ENCODE measurements around the gene RCOR1. TPM values are rescaled to one million over a fixed set of nuclear protein-coding genes. Genes with fewer than 3 reads are reported as not detected.
A peak's percentile ranks its signal among the peaks of the same experiment; 100 is the strongest.
"Not testable (repeated sequence)": the region's sequence is repeated elsewhere in the genome, so short reads cannot be mapped to it uniquely, and the experiment has no call there.

Gene RCOR1
- total and polyA plus RNA-seq, 12 donors = 3.1 to 16.9 (median 12.5) TPM

DNA sequence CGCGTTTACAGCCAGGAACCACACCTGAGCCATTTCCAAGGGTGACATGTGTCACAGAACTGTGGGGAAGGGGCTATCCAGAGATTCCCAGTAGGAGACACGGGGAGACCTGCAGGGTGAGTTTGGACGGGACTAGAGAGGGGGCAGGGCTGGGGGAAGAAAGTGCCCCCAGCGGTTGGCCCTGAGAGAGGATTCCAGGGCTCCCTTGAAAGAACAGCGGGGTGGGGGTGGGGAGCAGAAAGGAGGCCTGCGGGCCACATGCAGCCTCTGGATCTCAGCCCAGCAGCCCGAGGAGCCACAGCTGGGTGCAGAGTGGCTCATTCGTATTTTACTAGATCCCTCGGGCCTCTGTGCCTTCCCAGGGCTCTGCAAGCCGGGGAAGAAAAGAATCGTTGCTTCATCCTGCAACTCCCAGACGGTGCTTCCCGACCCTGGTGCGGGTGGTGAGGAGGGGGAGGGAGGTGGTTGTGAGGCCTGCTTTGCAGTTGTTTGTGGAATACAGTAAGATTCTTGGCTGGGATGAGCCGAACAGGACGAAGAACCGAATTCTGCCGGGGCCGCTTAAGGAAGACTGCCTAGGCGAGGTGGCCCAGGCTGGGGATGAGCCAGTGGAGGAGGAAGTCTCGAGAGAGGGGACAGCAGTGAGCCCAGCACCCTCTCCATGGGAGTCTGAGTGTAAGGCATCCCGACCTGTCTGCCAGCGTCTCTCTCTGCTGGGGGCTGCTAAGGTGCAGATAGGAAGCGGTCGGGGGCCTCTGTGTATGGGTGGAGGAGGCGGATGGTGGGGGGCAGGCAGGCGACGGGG is 46.8 kb upstream of the RCOR1 start:
- peak in 3 of 8 donors; percentile 20 to 54 (median 32) for ATAC-seq
- no peak for DNase-seq
- Histone ChIP-seq H3K4me1 (peaks cover 0 to 18% (median 12%) of the 10 kb centered on the region in 9 donors), H3K36me3 (no peaks in the 10 kb centered on the region), H3K27ac (no peak overlapping the region), H3K27me3 (peaks cover 6 to 61% (median 47%) of the 10 kb centered on the region in 7 donors), H3K9me3 (no peaks in the 10 kb centered on the region), H3K4me3 (no peak overlapping the region)
- 46 to 47% methylated on average over 29 of the region's 29 CpGs for WGBS, 2 donors
- TF ChIP-seq, protein P1, sequence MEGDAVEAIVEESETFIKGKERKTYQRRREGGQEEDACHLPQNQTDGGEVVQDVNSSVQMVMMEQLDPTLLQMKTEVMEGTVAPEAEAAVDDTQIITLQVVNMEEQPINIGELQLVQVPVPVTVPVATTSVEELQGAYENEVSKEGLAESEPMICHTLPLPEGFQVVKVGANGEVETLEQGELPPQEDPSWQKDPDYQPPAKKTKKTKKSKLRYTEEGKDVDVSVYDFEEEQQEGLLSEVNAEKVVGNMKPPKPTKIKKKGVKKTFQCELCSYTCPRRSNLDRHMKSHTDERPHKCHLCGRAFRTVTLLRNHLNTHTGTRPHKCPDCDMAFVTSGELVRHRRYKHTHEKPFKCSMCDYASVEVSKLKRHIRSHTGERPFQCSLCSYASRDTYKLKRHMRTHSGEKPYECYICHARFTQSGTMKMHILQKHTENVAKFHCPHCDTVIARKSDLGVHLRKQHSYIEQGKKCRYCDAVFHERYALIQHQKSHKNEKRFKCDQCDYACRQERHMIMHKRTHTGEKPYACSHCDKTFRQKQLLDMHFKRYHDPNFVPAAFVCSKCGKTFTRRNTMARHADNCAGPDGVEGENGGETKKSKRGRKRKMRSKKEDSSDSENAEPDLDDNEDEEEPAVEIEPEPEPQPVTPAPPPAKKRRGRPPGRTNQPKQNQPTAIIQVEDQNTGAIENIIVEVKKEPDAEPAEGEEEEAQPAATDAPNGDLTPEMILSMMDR (IDR thresholded peaks at IDR 0.05) = no peak
- intact Hi-C loops (cut with DNase I) = no loop called here

DNA sequence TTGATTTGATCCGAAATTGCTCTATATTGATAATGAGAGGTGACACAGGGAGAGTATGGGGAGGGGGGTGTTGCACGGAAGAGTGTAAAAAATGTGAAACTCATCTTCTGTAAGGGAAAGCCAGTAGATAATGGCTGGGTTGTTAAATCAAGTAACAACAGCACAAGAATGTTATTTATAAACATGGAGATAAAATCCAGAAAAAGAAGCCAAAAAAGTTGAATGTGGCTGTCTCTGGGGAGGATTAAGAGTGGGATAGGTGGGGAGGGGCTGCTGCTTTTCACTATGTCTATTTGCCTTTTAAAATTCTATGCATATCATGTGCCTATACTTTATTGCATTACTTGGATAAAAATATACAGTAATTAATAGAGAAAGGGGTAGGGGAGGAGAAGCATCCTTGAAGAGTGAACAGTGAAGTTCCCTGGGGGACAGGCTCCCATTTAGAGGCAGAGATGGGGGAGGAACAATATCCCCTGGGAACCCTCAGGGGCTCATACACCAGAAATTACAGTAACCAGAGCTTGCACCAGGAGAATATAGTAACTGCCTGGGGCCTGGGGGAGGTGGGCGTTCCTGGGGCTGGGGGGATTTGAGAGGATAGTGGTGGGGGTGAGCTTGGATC is 43.7 kb upstream of the RCOR1 start:
- Histone ChIP-seq H3K27me3 (peaks cover 6 to 44% (median 33%) of the 10 kb centered on the region in 7 donors), H3K4me1 (peaks cover 0 to 18% (median 14%) of the 10 kb centered on the region in 9 donors), H3K36me3 (no peaks in the 10 kb centered on the region), H3K4me3 (no peak overlapping the region), H3K9me3 (no peaks in the 10 kb centered on the region), H3K27ac (no peak overlapping the region)
- no peak for ATAC-seq
- TF ChIP-seq, protein P1 (IDR thresholded peaks at IDR 0.05) = no peak
- intact Hi-C loops (cut with DNase I) = no loop called here
- 56 to 63% methylated on average over 3 of the region's 3 CpGs for WGBS, 2 donors
- no peak for DNase-seq

DNA sequence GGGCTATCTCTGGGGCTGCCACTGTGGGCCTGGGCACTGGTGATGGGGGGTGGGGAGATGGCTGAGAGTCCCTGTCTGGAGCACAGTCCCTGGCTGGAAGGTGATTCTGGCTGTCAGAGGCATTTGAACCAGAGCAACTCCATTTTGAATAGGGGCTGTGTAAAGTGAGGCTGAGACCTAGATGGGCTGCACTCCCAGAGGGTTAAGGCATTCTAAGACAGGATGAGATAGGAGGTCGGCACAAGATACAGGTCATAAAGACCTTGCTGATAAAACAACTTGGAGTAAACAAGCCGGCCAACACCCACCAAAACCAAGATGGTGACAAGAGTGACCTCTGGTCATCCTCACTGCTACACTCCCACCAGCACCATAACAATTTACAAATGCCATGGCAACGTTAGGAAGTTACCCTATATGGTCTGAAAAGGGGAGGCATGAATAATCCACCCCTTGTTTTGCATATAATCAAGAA is 41.5 kb upstream of the RCOR1 start:
- H3K36me3 ChIP-seq; intact Hi-C loops (cut with DNase I); H3K4me3 ChIP-seq; ATAC-seq; H3K27ac ChIP-seq; DNase-seq; H3K9me3 ChIP-seq: not testable (repeated sequence)
- peaks cover 0 to 22% (median 12%) of the 10 kb centered on the region in 7 donors for H3K27me3 ChIP-seq
- peaks cover 0 to 16% (median 4%) of the 10 kb centered on the region in 9 donors for H3K4me1 ChIP-seq
- 75 to 79% methylated on average over 3 of the region's 3 CpGs for WGBS, 2 donors

DNA sequence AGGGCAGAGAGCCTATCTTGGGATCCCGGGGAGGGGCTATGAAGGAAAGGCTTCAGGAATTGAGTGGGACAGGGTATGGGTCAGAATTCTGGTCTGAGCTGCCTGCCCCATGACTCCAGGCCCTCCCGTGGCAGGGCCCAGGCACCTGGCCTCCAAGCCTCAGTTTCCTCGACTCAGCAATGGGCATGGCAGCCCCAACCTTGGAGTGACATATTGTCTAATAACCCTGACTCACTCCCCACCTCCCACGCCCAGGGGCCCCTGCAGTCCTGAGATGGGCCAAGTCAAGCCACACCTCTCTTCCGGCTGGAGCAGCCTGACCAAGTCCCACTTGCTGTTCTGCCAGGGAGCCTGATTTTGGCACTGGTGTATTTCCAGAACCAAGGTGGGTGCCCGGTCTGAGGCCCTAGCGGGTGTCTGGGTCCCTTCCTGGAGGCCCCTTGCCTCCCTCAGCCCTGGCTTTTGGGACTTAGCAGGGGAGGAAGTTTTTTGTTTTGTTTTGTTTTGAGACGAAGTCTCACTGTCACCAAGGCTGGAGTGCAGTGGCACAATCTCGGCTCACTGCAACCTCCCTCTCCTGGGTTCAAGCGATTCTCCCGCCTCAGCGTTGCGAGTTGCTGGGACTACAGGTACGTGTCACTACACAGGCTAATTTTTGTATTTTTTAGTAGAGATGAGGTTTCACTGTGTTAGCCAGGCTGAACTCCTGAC is 40.3 kb upstream of the RCOR1 start:
- peak in 1 of 8 donors; percentile 61 for ATAC-seq
- no peak for DNase-seq
- intact Hi-C loops (cut with DNase I) = no loop called here
- H3K4me1 ChIP-seq = peaks cover 0 to 16% (median 4%) of the 10 kb centered on the region in 9 donors
- H3K9me3 ChIP-seq = no peaks in the 10 kb centered on the region
- TF ChIP-seq, protein P1 (IDR thresholded peaks at IDR 0.05) = no peak
- WGBS, 2 donors = 80 to 88% methylated on average over 13 to 14 of the region's 14 CpGs
- H3K27me3 ChIP-seq = peaks cover 0 to 12% (median 5%) of the 10 kb centered on the region in 7 donors
- no peak overlapping the region for H3K4me3 ChIP-seq
- no peak overlapping the region for H3K27ac ChIP-seq
- H3K36me3 ChIP-seq = no peaks in the 10 kb centered on the region

All from heart right ventricle (tissue), 16 donors.